ENCODE measurements around the gene MRTFA.
"Not testable (repeated sequence)": the region's sequence is repeated elsewhere in the genome, so short reads cannot be mapped to it uniquely, and the experiment has no call there.

MRTFA gene

DNA sequence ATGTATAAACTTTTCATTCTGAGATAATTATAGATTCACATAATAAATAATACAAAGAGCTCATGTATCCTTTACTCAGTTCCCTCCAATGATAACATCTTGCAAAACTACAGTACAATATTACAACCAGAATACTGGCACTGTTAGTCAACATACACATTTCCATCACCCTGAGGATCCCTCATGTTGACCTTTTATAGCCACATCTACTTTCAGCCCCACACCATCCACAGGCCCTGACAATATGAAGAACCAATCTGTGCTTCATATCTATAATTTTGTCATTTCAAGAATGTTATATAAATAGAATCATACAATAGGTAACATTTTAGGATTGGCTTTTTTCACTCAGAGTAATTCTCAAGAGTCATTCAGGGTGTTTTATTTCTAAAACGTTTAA, 115.5 kb downstream of the MRTFA start:
- ATAC-seq = peak; percentile 62
- no peak for DNase-seq

DNA sequence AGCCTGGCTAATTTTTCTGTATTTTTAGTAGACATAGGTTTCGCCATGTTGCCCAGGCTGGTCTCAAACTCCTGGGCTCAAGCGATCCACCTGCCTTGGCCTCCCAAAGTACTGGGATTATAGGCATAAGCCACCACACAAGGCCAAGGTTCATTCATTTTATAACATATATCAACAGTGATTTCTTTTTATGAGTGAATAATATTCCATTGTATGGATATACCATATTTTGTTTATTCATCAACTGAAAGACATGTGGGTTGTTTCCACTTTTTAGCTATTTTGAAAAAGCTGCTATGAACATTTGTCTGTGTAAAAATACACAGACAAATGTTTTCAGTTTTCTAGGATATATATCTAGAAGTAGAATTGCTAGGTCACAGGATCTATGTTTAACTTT, 116.0 kb downstream of the MRTFA start:
- ATAC-seq (no peak), DNase-seq (no peak)

DNA sequence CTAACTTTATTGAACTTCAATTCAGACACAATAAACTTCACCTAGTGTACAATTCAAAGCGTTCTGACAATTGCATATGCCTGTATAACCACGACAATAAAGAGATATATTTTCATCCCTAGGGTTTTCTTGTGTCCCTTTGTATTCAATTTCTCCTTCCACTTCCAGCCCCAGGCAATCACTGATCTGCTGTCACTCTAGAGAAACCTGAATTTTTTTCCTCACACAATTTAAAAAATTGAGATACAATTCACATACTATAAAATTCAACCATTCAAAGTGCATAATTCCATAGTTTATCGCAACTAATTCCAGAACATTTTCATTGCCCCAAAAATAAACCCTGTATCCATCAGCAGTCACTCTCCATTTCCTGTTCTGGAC, 116.6 kb downstream of the MRTFA start:
- no peak for DNase-seq

DNA sequence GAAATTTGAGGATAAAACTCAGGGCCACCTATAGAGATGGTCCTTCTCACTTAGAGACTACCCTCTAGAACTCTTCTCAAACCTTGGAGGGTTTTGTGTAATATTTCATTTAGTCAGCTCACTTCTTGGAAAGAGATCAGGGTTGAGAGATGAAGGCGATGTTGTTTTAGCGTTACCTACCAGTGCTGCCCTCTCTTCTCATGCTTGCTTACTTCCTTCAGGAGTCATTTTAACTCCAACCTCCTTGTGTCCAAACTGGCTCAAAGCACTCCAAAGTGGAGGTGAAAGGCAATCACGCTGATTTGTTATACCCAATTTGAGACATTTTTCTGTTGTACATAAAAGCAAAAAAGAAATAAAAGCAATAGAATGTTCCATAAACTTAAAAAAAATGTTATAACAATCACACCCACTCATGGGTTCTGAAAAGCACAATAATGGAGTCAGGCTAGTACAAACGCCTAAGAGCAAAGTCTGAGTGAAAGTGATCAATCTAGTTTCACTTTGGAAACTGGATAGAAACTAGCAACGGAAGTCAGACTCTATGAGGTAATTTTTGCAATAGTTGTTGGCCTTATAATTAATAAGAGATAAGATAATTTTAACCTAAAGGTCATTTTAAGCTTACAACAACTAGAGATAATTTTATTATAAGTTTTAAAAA, 117.1 kb downstream of the MRTFA start:
- peak; percentile 75 for ATAC-seq
- no peak for DNase-seq

More for the DNA sequence above, 116.6 kb downstream of the MRTFA start:
- no peak for ATAC-seq

DNA sequence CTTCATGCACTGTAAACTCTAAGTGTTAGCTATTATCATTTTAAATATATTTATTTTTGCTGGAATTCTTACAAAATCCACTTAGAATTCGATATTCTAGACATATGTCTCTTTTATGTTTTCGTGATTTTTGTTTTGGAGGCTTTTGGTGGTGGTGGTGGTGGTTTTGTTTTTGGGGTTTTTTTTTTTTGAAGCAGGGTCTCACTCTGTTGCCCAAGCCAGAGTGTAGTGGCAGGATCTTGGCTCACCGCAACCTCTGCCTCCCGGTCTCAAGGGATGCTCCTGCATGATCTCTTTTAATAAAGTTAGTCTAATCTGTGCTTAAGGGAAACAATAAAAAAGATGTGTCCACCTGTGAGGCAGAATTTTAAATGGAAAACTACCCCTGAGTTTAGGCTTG, 117.7 kb downstream of the MRTFA start:
- ATAC-seq (no peak), DNase-seq (no peak)

DNA sequence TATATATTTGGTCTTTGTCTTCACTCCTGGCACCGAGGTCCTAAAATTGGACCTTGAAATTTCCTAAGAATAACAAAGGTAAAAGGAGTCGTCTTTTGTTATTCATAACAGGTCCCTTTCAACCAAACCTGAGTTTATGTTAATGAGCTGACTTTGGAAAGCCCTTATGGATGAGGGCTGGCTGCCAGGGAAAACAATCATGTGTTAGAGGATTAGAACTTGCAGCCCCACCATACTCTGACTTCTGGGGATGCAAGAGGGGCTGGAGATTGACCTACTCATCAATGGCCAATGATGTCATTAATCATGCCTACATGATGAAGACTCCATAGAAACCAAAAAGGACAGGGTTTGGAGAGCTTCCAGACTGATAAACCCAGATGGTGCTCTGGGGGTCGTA, 118.9 kb downstream of the MRTFA start:
- DNase-seq = no peak

DNA sequence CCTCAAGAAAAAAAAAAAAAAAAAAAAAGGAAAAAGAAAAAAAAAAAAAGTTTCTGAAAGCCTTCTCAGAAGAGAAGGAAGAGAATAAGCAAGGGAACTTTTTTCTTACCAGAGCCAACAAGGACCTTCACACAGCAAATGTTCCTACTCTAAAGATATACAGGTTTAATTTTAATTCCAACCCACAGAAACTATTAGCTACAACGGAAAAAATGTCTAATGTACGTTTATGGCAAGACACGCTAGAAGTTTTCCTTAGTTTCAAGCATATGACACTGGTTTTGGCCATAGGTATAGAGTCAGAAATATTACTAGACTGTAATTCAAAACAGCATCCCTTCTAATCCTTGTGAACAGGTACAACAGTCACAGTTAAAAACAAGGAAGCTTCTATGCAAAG, 120.1 kb downstream of the MRTFA start:
- no peak for DNase-seq
- ATAC-seq = no peak

More for the DNA sequence above, 118.9 kb downstream of the MRTFA start:
- ATAC-seq = no peak

DNA sequence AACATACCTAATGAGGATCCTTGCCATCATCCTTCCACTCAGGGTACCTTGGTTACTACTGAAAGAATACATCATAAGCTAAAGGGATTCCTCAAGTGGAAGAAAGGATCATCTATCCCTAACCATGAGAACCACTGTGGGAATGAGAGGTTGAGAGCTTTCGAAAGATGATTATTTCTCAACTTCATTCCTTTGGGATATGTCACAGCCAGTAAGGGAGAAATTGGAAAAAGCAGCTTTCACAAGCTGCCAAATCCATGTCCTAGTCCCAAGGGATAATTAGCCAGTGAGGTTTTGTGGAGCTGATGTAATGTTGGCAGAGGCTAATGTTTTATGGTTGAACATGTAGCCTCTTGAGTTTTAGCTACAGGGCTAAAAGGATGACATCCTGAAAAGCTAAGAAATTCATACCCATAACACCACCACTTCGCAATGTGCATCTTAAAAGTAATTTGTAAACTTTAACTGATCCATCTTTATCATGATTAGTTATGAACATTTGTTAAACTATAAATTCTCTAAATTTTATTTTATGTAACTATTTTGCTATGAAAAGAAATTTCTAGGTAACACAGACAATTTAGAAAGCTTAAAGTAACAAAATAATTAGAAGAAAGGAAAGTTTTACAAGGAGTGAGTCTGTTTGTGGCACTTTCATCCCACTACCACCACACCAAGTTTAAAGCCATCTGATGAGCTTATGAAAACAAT, 123.9 kb downstream of the MRTFA start:
- no peak for ATAC-seq
- no peak for DNase-seq

DNA sequence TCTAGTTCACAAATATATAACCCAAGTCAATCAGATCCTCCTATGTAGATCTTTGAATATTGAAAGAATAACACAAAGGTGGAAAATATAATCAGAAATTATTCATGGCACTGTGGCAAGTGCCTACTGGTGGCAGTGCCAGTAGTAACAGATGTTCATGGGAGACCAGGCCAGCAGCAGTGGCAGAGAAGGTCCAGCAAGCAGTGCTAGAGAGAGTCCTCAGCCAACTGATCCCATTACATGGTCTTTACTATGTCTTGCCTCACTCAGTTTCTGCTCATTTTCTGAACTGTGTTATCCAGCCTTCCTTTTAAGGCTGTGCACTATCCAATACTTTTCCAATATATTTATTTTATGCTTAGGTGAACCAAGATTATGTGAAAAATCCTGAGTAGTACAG, 124.9 kb downstream of the MRTFA start:
- no peak for ATAC-seq
- DNase-seq = no peak

DNA sequence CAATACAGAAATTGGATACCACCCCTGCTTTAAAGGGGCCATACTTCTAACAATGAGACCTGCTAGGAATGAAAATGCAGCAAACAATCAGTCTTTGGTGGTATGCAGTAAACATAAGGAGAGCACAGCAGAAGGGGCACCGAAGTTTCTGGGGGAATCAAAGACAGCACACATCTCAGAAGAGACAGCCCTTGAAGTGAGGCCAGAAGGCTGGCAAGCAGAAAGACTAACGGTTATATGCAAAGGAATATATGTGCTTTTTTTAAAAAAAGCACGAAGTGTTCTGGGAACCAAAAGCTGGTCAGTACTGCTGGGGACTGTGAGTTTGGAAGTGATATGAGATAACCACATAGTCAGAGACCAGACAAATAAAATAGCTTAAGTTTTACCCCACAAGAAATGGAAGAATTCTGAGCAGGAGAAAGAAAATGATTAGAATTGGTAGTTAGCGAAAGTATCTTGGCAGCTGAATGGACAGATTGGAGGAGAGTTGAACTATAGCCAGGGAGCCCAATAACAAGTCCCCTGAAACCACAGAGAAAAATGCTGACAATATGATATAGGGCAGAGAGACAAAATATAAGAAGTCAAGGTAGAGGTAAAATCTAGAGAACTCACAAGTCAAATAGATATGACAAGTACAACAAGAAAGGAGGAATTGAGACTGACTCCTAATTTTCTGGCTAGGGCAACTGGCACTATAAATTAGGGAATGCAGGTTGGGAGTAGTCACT, 125.7 kb downstream of the MRTFA start:
- ATAC-seq = no peak

DNA sequence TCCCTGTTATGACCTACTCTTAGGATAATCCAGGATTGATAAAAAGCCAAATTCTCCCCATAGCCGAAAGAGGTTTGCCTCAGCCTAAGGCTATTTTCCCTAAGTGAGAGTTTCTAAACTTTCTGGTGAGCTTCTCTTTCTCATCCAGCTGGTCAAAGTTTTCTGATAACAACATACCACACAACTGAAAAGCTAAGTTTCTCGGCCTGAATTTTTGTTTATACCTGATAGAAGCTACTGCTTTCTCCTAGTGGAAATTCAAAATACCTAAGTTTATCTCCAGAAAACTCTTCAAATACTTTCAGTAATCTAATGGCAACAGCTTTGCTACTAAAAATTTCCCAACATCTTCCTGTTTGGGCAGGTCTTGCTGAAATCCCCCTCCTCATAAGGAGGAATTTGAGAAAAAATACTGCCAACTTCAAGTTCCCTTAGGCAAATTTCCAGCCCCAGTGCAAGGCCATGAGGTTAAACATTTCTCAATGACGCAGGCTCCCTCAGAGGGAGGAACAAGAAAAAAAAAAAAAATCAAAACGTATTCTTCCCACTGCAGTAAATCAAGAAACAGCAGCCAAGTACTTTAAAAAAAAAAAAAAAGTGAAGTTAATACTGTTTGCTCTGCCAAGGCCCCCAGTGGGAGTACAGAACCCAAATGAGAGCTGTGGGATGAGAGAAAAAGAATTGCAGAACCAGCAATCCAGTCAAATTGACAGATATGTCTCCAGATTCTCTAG, 127.0 kb downstream of the MRTFA start:
- DNase-seq = no peak
- ATAC-seq = no peak

More for the DNA sequence above, 125.7 kb downstream of the MRTFA start:
- no peak for DNase-seq

DNA sequence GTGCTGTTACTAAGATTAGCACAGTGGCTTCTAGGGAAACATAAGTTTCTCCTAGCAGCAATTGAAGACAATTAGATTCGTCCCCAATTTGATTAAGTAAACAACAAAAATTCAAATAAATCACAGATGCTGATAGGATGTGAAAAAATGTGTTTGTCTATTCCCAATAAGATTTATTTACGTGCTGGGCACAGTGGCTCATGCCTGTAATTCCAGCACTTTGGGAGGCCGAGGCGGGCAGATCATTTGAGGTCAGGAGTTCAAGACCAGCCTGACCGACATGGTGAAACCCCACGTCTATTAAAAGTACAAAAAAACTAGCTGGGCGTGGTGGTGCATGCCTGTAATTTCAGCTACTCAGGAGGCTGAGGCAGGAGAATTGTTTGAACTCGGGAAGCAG, 128.5 kb downstream of the MRTFA start:
- DNase-seq, ATAC-seq: not testable (repeated sequence)

DNA sequence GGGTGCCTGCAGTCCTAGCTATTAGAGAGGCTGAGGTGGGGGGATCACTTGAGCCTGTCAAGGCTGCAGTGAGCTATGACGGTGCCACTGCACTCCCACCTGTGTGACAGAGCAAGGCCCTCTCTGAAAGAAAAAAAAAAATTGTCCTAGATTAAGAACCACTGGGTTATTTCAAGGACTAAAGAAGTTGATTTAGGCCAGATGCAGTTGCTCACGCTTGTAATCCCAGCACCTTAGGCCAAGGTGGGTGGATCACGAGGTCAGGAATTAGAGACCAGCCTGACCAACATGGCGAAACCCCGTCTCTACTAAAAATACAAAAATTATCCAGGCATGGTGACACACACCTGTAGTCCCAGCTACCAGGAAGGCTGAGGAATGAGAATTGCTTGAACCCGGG, 129.0 kb downstream of the MRTFA start:
- ATAC-seq = no peak
- no peak for DNase-seq

DNA sequence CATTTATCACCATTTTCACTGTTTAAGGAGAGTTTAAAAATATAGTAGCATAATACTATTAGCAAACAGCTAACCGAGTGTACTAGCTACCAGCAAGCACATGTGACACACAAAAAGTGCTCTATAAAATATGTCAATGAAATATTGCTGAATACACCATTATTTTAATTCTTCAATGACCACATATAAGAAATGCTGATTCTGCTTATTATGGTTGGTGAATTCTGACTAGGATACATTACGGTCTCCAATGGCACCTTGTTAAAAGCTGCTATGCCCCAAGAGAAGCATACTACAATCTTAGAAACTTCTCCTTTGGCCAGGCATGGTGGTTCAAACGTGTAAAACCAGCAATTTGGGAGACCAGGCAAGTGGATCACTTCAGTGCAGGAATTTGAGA, 129.8 kb downstream of the MRTFA start:
- ATAC-seq (no peak), DNase-seq (no peak)

DNA sequence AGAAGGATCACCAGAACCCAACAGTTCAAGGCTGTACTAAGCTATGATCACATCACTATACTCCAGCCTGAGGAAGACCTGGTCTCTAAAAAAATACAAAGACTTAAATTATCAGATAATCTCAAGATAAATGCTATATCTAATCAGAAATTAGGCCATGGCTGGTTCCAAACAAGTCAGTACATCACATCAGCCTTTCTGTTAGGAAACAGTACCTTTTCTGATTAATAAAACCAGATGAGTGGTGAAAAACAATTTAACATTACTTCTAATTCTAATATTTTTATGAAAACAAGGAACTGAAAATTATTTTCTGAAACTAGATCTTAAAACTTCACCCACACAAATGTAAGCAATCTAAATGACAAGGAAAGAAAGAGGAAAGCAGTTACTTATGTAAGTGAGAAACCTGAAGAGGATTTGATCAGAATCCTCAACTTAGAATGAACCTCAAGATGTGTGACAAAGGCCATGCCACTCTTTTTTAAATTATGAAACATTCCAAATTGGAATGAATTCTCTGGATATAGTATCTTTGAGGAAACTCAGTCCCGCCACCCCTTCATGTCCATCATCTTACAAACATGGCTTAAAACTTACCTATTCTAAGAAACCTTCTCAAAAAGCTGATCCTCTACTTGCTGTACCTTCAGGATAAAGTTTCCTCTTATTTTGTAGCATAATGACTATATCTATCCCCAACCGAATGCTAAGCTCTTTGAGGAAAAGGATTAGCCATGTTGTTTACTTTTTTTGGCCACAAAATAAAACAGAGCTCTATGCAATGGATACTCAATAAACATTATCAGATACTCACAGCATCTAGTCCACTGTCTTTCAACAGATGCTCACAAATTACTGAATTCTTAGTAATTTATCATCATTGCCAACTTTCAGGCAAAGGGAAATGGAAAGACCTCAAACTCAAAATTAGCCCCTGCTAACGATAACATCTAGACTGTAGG, 132.0 kb downstream of the MRTFA start:
- ATAC-seq = no peak
- no peak for DNase-seq

DNA sequence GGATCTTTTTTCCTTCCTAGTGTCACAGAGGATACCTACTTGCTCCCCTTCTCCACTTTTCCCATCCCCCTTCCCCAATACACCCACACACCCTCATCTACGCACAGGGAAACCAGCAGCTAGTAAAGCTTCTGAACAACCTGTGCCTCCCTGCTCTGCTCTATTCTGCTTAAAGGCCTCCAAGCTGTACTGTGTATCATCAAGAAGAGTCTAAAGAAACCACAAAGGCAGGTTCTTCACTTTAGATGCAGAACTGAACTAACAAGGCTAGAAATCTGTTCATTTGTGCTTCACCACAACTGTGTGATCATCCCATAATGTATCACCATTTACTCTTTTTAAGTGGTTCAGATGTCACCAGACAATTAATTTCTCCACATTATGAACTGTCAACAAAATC, 133.6 kb downstream of the MRTFA start:
- no peak for ATAC-seq
- no peak for DNase-seq

DNA sequence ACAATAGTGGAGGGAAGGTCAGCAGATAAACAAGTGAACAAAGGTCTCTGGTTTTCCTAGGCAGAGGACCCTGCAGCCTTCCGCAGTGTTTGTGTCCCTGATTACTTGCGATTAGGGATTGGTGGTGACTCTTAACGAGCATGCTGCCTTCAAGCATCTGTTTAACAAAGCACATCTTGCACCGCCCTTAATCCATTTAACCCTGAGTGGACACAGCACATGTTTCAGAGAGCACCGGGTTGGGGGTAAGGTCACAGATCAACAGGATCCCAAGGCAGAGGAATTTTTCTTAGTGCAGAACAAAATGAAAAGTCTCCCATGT, 136.1 kb downstream of the MRTFA start:
- not testable (repeated sequence) for ATAC-seq, DNase-seq

DNA sequence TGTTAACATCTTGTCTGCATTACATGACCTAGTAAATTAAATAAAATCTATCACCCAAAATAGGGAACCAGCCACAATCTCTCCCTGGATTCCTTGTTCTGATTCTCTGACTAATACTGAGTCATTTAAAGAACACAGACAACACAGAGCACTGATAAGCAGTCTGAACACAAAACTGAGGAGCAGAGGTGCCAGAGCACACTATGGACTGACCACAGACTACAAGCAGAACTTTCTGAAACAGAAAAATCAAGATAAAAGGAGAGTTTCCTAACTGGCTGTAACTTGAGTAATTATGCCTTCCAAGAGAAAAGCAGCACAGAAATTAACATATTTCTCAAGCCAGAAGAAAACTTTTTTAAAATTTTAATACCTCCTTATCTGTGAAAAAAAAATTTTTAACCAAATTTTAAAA, 137.3 kb downstream of the MRTFA start:
- DNase-seq (no peak), ATAC-seq (peak; percentile 79)

DNA sequence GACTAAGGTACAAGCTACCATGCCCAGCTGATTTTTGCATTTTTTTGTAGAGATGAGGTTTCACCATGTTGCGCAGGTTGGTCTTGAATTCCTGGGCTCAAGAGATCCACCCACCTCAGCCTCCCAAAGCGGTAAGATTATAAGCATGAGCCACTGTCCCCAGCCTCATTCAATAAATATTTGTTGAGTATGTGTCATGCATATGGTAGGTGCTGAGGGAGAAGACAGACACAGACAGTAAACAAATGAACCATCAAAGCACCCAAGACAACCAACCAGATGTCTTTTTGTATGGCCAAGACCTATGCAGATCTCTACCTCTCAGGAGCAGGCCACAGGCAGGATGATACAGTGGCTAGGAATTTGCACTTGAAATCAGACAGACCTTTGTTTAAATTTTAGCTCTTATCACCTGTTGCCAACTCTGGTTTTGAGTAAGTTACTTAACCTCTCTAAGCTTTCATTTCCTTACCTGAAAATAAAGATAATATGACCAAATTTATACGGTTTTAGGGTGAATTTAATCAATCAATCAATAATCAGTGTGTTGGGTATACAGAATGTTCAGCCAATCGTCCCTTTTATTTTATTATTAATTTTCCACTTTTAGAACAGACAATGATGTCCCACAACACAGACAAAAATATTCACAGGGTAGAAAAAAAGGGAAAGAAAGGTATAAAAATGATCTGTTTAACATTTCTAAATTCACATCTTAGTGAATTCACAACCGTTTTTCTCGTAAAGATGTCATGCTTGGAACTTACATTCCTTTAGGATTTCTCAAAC, 137.9 kb downstream of the MRTFA start:
- ATAC-seq = no peak
- DNase-seq = no peak

DNA sequence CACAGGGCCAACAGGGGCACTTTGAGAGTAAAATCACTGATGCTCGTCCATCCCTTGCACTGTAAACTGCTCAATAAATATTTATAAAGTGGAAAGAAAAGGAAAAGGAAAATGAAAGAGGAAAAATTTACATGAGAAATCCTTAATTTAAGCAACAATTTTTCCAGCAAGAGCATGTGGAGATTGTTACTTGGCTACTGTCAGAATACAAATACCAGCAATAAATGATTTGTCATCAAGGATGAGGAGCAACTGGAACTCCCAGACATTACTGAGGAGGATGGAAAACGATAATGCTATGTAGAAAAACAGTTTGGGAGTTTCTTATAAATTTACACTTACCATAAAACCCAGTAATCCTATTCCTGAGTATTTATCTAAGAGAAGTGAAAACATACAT, 143.1 kb downstream of the MRTFA start:
- ATAC-seq (no peak), DNase-seq (no peak)
